ENCODE data around the gene ZNF100.
"Not testable (repeated sequence)": the region's sequence is repeated elsewhere in the genome, so short reads cannot be mapped to it uniquely, and the experiment has no call there.

The ZNF100 gene

DNA sequence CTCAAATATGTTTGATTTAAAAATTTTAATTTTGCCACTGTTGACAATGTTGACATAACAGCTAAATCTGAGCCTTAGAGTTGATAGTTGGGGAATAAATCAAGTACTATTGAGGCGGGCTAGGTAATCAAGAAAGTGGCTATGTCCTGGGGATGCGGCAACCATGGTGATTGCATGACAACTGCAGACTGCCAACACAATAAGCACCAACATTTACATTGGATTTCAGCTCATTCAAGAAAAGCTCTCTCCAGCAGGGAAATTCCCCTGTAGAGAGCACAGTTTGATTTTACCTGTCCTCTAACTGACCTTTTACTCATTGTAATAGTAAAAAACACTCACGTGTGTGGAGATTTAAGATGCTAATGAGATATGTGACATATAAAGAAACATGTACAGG, 63.1 kb downstream of the ZNF100 start:
- no peak for DNase-seq (ENCODE audit: low read depth in 2 of 2)

DNA sequence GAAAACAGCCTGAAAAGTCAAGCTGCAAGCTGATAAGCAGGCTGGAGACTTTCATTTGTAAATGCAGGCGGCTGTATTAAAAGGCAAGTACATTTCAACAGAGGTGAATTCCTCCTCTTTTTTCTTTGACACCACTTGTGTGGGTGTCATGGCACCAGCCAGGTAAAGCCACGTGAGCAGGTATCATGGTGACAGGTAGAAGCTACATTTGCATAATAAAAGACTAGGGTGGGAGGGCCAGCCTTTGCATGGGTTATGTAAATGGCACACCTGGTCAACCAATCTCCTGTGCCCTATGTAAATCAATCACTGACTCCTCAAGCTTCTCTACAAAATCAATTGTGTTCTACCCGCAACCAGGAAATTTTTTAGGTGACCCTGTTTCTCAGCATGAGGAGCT, 68.2 kb downstream of the ZNF100 start:
- DNase-seq (ENCODE audit: low read depth in 2 of 2), result no peak

DNA sequence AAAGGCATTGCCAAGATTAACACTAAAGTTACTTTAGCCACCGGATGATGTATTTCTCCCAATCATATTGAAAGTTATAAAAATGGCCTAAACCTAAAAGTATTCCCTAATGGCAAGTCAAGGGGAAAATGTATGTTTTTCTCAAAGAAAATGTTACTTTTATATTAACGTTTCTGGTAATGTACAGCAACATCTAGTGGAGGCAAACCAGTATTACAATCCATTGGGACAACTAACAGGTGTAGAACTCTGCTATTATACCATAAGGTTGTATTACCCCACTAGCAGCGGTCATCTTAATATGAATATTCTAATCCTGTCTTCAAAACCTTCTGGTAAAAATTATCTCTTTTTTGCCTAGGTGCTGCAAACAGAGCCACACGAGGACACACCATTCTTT, 69.2 kb downstream of the ZNF100 start:
- DNase-seq (ENCODE audit: low read depth in 2 of 2), result no peak

DNA sequence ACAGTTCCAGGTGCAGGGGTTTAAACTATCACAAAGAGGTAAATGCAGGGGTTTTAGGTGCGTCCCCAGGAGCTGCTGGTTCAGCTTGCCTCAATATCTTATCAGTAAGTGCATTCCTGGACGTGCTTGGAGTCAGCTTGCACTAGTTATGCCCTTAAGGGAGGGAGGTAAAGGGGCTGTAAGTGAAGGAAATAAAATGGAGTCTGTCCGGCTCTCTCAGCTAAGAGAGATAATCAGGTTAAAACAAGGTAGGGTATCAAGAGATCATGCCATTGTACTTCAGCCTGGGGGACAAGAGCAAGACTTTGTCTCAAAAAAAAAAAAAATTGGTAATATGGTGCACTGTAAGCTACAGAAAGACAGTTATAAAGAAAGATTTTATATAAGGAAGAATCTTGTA, 69.7 kb downstream of the ZNF100 start:
- no peak for DNase-seq (ENCODE audit: low read depth in 2 of 2)

DNA sequence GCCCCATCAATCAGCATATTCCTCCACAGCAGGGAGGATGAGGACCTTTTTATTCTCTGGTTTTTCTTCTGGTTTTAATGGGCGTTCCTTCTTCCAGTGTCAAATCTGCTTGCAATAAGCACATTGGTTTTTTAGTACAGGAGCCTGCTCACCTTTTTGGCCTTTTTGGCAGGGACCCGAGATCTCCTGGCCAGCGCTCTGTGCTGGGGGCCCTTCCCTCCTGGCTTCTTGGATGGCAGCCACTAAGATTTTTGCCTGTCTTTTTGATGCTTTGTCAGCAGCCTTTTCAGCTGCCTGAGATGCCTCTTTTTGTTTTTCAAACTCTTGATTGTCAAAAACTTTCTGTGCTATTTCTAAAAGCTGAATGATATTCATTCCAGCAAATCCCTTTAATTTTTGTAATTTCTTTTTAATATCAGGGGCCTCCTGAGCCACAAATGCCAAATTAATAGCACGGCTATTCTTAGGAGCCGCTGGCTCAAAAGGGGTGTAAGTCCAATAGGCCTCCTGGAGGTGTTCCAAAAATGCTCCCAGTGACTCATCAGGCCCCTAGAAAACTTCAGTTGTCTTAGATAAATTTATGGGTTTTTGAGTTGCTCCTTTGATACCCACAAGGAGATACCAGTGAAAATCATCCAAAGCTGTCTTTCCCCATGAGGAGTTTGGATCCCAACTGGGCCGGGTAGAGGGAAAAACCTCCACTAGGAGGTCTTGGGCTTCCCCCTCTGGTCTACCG, 73.0 kb downstream of the ZNF100 start:
- no peak for DNase-seq (ENCODE audit: low read depth in 2 of 2)

DNA sequence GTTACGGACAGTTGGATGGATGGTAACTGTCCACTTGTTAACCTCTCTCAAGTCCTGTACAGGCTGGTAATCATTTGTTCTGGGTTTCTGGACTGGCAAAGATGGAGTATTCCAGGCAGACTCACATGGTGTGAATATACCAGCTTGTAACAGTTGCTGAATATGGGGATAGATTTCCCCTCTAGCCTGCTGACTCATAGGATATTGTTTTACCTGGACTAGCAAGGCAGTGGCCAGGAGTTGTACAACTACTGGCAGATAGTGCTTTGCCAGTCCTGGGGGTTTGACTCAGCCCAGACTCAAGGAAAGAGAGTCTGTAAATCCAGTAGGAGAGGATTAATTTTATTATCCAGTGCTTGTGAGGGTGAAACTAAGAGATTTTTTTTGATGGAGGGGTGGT, 74.0 kb downstream of the ZNF100 start:
- DNase-seq (ENCODE audit: low read depth in 2 of 2), result no peak

DNA sequence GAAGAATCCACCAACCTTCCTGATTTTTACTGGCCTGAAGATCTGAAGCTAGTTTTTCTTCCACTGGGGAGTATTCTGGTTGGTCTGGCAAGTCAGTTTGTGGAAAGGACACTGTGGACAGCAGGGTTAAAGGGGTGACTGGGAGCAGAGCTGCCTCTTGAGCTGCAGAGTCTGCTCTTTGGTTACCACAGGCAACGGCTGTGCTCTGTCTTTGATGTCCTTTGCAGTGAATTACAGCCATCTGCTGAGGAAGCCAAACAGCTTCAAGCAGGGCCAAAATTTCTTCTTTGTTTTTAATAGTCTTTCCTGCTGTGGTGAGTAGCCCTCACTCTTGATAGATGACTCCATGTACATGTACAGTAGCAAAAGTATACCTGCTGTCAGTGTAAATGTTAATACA, 75.7 kb downstream of the ZNF100 start:
- DNase-seq (ENCODE audit: low read depth in 2 of 2), result no peak

DNA sequence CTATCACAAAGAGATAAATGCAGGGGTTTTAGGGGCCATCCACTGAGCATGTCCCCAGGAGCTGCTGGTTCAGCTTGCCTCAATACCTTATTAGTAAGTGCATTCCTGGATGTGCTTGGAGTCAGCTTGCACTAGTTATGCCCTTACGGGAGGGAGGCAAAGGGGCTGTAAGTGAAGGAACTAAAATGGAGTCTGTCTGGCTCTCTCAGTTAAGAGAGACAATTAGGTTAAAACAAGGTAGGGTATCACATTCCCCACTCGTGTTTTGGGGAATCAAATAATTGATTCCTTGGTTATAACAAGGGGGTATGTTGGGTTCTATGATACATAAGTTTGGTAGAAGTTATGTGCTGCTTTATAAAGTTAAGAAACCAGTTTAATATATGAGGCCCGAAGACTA, 78.9 kb downstream of the ZNF100 start:
- DNase-seq (ENCODE audit: low read depth in 2 of 2), result no peak

DNA sequence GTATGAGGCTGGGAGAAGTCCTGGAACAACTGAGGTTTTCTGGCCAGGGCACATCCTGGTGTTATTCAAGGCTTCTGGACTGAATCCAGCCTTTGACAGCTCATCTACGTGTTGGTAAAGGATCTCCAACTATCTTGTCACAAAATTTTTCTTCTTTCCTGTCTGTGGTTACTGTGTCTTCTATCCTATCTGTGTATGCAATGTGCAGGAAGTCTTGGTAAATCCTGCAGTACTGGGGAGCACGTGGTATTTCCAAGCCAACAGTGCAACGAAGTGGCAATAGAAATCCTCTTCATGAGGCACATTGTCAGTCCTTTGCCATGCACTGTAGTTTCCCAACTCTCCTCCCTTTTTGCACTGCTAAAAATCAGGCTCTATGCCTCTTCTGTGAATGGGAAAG, 86.7 kb downstream of the ZNF100 start:
- no peak for DNase-seq (ENCODE audit: low read depth in 2 of 2)

DNA sequence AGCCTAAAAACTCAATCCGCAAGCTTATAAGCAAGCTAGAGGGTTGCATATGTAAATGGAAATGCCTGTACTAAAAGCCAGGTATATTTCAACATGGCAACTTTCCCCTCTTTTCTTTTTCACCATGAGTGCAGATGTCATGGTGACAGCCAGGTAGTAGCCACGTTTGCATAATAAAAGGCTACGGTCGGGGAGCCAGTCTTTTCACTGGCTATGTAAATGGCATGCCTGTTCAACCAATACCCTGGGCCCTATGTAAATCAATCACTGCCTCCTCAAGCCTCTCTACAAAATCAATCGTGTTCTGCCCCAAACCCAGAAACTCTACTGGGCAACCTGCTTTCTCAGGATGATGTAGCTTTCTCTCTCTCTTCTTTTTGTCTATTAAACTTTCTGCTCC, 87.4 kb downstream of the ZNF100 start:
- no peak for DNase-seq (ENCODE audit: low read depth in 2 of 2)

DNA sequence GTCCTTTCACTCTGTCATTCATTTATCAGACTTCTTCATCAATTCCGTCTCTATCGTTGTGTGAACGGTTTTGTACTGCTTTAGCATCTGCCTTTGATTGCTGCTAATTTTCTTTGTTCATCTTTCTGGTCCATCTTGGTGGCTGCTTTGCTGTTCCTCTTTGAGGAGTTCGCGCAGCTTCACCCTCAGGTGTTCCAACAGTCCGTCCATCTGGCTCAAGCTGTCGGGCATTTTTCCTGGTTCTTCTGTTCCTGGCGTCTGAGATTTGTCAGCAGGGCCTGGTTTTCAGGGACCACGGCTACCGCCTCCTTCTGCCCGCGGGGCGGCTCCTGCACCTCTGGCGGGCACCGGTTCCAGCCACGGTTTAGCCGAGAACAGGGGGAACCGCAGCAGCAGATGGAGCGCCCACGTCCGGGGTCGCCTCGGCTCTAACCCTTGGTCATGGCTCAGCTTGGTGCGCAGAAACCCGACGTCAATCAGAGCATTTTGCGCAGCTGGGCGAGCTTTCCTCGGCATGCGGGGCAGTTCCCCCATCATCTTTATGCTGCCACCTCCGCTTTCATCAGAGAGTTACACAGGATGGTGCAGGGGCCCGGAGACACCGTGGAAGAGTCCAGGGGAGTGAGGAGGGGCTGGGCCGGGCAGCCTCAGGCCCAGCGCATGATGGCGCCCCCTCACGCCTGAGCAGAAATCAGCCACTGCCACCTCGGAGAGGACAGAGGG, 89.5 kb downstream of the ZNF100 start:
- DNase-seq (ENCODE audit: low read depth in 2 of 2), result peak in 1 of 2 donors; percentile 3

DNA sequence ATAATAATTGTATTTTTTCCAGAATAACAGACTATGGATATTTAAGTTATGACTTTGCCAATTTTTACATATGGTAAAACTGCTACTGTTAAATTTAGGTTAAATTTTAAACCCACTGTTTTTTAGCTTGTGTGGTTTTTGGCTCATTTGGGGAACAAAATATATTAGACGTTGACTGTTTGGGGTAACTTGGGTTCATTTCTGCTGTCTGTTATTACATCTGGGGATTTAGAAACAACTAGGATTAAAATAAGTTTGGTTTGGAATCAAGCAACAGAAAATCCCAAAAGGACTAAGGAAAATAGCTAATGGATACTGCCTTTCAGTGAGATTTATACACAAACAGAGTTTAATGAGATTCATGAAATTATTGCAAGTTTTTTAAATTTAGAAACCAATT, 92.9 kb downstream of the ZNF100 start:
- DNase-seq (ENCODE audit: low read depth in 2 of 2), result no peak

DNA sequence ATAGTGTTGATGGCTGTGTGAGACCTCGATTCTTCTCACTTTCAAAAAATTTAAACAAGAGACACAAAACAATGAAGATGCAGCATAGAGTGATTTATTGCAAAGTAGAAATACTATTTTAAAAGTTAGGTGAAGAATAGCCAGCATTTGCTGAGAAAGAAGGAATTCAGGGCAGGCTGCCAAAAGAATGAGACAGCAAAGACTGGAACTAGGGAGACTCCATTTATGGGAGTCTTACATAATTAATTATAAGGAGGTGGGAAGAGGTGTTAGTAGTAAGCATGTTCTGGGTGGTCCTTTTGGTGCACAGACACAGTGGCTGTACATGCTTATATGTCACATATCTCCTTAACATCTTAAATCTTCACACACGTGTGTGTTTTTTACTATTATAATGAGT, 93.9 kb downstream of the ZNF100 start:
- DNase-seq (ENCODE audit: low read depth in 2 of 2), result not testable (repeated sequence)

Measured in stimulated activated CD8-positive, alpha-beta memory T cell treated with anti-CD3 and anti-CD28 coated beads, Interleukin-15, amount 100 ng/mL, for 48 hours (primary cell).